Ishikawa (cell line): Measurements from ENCODE around the gene AUTS2.

Experiments used
- CEBPB ChIP-seq: IDR thresholded peaks from 2 replicates; pipeline ENCODE4 v1.6.1; 2012
- CREB1 ChIP-seq: IDR thresholded peaks from 2 replicates; pipeline ENCODE4 v1.6.1; 2012; ENCODE audit warnings: low read depth
- EGR1 ChIP-seq: IDR thresholded peaks from 2 replicates; pipeline ENCODE4 v1.6.1; 2012
- EP300 ChIP-seq: IDR thresholded peaks from 2 replicates; pipeline ENCODE4 v1.6.1; 2012; ENCODE audit warnings: borderline replicate concordance
- FOXM1 ChIP-seq: IDR thresholded peaks from 2 replicates; pipeline ENCODE4 v1.6.1; 2012; ENCODE audit warnings: low read depth, borderline replicate concordance
- MAX ChIP-seq: IDR thresholded peaks from 2 replicates; pipeline ENCODE4 v1.6.1; 2012
- NFIC ChIP-seq: IDR thresholded peaks from 2 replicates; pipeline ENCODE4 v1.6.1; 2012
- RAD21 ChIP-seq: IDR thresholded peaks from 2 replicates; pipeline ENCODE4 v1.6.1; 2012; ENCODE audit warnings: low read depth
- REST ChIP-seq: IDR thresholded peaks from 2 replicates; pipeline ENCODE4 v1.6.1; 2012; ENCODE audit warnings: low read depth, mild to moderate bottlenecking
- TAF1 ChIP-seq: IDR thresholded peaks from 2 replicates; pipeline ENCODE4 v1.6.1; 2012; ENCODE audit warnings: low read depth, mild to moderate bottlenecking
- TCF12 ChIP-seq: IDR thresholded peaks from 2 replicates; pipeline ENCODE4 v1.6.1; 2012; ENCODE audit warnings: low read depth
- TEAD4 ChIP-seq: IDR thresholded peaks from 2 replicates; pipeline ENCODE4 v1.6.1; 2012
- USF1 ChIP-seq: IDR thresholded peaks from 2 replicates; pipeline ENCODE4 v1.6.1; 2012
- YY1 ChIP-seq: IDR thresholded peaks from 2 replicates; pipeline ENCODE4 v1.6.1; 2012; ENCODE audit warnings: low read depth
- ZBTB7A ChIP-seq: IDR thresholded peaks from 2 replicates; pipeline ENCODE4 v1.6.1; 2012; ENCODE audit warnings: low read depth

Gene AUTS2

GRCh38 chr7:70829221-70830059 lies 1231.2 kb downstream of the AUTS2 start:
- no peak for TF ChIP-seq REST
- TF ChIP-seq MAX: no peak
- no peak for TF ChIP-seq NFIC
- TF ChIP-seq RAD21: peak; percentile 75
- no peak for TF ChIP-seq TEAD4
- TF ChIP-seq EP300: no peak
- TF ChIP-seq CREB1: no peak

- TF ChIP-seq MAX (no peak), CEBPB (no peak), NFIC (no peak), EGR1 (no peak), TAF1 (no peak), RAD21 (no peak), EP300 (no peak), ZBTB7A (no peak)
Measured at GRCh38 chr7:70830060-70830395, 1231.8 kb downstream of the AUTS2 start.

GRCh38 chr7:70830426-70830825 lies 1232.2 kb downstream of the AUTS2 start:
- no peak for TF ChIP-seq NFIC
- no peak for TF ChIP-seq MAX
- TF ChIP-seq TCF12: no peak
- TF ChIP-seq YY1: no peak
- TF ChIP-seq RAD21: no peak
- no peak for TF ChIP-seq USF1
- TF ChIP-seq EP300: no peak
- TF ChIP-seq EGR1: no peak

GRCh38 chr7:70833726-70834125 lies 1235.5 kb downstream of the AUTS2 start:
- TF ChIP-seq TCF12 (0 out of 2 replicates have a peak, but pooled peaks have one; percentile 20), REST (no peak), TEAD4 (peak; percentile 71), FOXM1 (peak; percentile 24; the same call in 1 of the 2 replicates), NFIC (no peak), MAX (no peak), RAD21 (no peak), ZBTB7A (no peak), CEBPB (no peak), EGR1 (no peak), TAF1 (no peak), YY1 (no peak), CREB1 (no peak), EP300 (peak; percentile 44; the same call in 1 of the 2 replicates), USF1 (no peak)

GRCh38 chr7:70834424-70834823 lies 1236.1 kb downstream of the AUTS2 start:
- TF ChIP-seq RAD21 (no peak), FOXM1 (no peak), ZBTB7A (no peak), MAX (no peak), NFIC (no peak), EP300 (no peak), USF1 (no peak), REST (no peak), EGR1 (no peak), YY1 (no peak), CEBPB (no peak), TCF12 (no peak), TAF1 (no peak), TEAD4 (no peak)
